ENCODE data around the gene UCKL1.

- TF ChIP-seq, protein P1, sequence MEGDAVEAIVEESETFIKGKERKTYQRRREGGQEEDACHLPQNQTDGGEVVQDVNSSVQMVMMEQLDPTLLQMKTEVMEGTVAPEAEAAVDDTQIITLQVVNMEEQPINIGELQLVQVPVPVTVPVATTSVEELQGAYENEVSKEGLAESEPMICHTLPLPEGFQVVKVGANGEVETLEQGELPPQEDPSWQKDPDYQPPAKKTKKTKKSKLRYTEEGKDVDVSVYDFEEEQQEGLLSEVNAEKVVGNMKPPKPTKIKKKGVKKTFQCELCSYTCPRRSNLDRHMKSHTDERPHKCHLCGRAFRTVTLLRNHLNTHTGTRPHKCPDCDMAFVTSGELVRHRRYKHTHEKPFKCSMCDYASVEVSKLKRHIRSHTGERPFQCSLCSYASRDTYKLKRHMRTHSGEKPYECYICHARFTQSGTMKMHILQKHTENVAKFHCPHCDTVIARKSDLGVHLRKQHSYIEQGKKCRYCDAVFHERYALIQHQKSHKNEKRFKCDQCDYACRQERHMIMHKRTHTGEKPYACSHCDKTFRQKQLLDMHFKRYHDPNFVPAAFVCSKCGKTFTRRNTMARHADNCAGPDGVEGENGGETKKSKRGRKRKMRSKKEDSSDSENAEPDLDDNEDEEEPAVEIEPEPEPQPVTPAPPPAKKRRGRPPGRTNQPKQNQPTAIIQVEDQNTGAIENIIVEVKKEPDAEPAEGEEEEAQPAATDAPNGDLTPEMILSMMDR (conservative IDR thresholded peaks at IDR 0.05; ENCODE audit: low read length) = no peak
- TF ChIP-seq EZH2phosphoT487 (IDR thresholded peaks at IDR 0.05; ENCODE audit: borderline replicate concordance, low read depth, low read length) = no peak
These were observed 38.4 kb downstream of the UCKL1 start for GRCh38 chr20:63917811-63918210.

Data from OCI-LY7 (cell line).